Measurements from ENCODE around the gene DCTN2.
A peak's percentile ranks its signal among the peaks of the same experiment; 100 is the strongest.
"Not testable (repeated sequence)": the region's sequence is repeated elsewhere in the genome, so short reads cannot be mapped to it uniquely, and the experiment has no call there.

DCTN2 gene

GRCh38 chr12:57525615-57526383, 21.2 kb downstream of the DCTN2 start:
- no peak for DNase-seq

GRCh38 chr12:57524814-57525614, 22.0 kb downstream of the DCTN2 start:
- DNase-seq, result no peak

GRCh38 chr12:57523706-57524614, 23.0 kb downstream of the DCTN2 start:
- no peak for DNase-seq

- DNase-seq, result no peak
Observed at GRCh38 chr12:57522887-57523705, 23.9 kb downstream of the DCTN2 start.

GRCh38 chr12:57522011-57522886, 24.7 kb downstream of the DCTN2 start, which contains the start of gene MBD6:
MBD6 (plus strand) TSS chr12:57522824; CDS start chr12:57524304, 1,480 bp downstream.
- peak; percentile 55 for DNase-seq

GRCh38 chr12:57521525-57522010, 25.4 kb downstream of the DCTN2 start:
- DNase-seq, result no peak

GRCh38 chr12:57520053-57520818, 26.8 kb downstream of the DCTN2 start, which contains the start of gene DDIT3:
DDIT3 (minus strand) TSS chr12:57520514; CDS start chr12:57517406, 3,108 bp downstream.
- peak; percentile 97 for DNase-seq

GRCh38 chr12:57519796-57520052, 27.3 kb downstream of the DCTN2 start:
- peak; percentile 33 for DNase-seq

- DNase-seq, result no peak
Observed at GRCh38 chr12:57518920-57519795, 27.8 kb downstream of the DCTN2 start.

GRCh38 chr12:57518176-57518919, 28.6 kb downstream of the DCTN2 start:
- no peak for DNase-seq

- not testable (repeated sequence) for DNase-seq
Observed at GRCh38 chr12:57517718-57518117, 29.3 kb downstream of the DCTN2 start.

- no peak for DNase-seq
Observed at GRCh38 chr12:57517187-57517586, 29.8 kb downstream of the DCTN2 start.

- DNase-seq, result no peak
Observed at GRCh38 chr12:57516617-57517153, 30.3 kb downstream of the DCTN2 start.

GRCh38 chr12:57515934-57516541, 31.0 kb downstream of the DCTN2 start:
- no peak for DNase-seq

GRCh38 chr12:57515408-57515933, 31.5 kb downstream of the DCTN2 start:
- no peak for DNase-seq

GRCh38 chr12:57514720-57515407, 32.1 kb downstream of the DCTN2 start:
- no peak for DNase-seq

- not testable (repeated sequence) for DNase-seq
Observed at GRCh38 chr12:57514246-57514645, 32.7 kb downstream of the DCTN2 start.

Data from kidney glomerular epithelial cell (primary cell).